DND-41 (cell line): ENCODE data around the gene GPR119.

Experiments used
- CTCF ChIP-seq: IDR thresholded peaks from 2 replicates; pipeline ENCODE4 v1.5.1; 2012; ENCODE audit warnings: borderline replicate concordance, low read length, moderate library complexity, mild to moderate bottlenecking; ENCODE audit not compliant: poor library complexity, severe bottlenecking; ENCODE audit errors: extremely low read depth
- EZH2 ChIP-seq: IDR thresholded peaks from 3 replicates; pipeline ENCODE4 v1.6.1; 2012; ENCODE audit warnings: borderline replicate concordance, low read depth, mild to moderate bottlenecking, moderate library complexity, low read length, inconsistent platforms; ENCODE audit not compliant: severe bottlenecking

- TF ChIP-seq CTCF, result no peak
- TF ChIP-seq EZH2, result no peak
Observed at GRCh38 chrX:130336531-130336930, 48.9 kb downstream of the GPR119 start.
